ENCODE data around the gene SCP2D1.

DNA sequence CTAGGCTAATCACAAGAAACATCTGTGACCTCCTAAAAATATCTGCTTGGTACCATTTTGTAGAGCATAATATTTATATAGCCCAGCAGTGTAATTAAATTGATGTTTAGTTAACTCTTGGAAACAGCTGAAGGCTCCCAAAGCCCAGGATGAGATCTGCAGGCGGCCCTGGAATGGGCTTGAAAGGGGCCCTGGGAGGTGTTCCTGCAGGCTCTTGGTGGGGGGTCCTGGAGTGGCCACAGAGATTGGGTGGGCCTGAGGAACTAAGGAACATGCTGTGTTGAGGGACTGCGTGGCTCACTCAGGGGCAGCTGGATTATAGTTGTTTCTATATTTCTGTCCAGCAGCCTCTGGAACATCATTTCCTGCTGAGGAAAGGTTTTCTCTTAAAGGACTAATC lies 9.2 kb downstream of the SCP2D1 start:
- TF ChIP-seq EP300 (IDR thresholded peaks at IDR 0.05) (no peak), POLR2AphosphoS5 (IDR thresholded peaks at IDR 0.05) (no peak)
- TF ChIP-seq, protein P1, sequence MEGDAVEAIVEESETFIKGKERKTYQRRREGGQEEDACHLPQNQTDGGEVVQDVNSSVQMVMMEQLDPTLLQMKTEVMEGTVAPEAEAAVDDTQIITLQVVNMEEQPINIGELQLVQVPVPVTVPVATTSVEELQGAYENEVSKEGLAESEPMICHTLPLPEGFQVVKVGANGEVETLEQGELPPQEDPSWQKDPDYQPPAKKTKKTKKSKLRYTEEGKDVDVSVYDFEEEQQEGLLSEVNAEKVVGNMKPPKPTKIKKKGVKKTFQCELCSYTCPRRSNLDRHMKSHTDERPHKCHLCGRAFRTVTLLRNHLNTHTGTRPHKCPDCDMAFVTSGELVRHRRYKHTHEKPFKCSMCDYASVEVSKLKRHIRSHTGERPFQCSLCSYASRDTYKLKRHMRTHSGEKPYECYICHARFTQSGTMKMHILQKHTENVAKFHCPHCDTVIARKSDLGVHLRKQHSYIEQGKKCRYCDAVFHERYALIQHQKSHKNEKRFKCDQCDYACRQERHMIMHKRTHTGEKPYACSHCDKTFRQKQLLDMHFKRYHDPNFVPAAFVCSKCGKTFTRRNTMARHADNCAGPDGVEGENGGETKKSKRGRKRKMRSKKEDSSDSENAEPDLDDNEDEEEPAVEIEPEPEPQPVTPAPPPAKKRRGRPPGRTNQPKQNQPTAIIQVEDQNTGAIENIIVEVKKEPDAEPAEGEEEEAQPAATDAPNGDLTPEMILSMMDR (IDR thresholded peaks at IDR 0.05) = no peak
